ENCODE data around the gene NR2F2. TPM values are rescaled to one million over a fixed set of nuclear protein-coding genes. Genes with fewer than 3 reads are reported as not detected.

Gene NR2F2
- total RNA-seq, 1 donor from 2014 or later = 13.6 TPM

DNA sequence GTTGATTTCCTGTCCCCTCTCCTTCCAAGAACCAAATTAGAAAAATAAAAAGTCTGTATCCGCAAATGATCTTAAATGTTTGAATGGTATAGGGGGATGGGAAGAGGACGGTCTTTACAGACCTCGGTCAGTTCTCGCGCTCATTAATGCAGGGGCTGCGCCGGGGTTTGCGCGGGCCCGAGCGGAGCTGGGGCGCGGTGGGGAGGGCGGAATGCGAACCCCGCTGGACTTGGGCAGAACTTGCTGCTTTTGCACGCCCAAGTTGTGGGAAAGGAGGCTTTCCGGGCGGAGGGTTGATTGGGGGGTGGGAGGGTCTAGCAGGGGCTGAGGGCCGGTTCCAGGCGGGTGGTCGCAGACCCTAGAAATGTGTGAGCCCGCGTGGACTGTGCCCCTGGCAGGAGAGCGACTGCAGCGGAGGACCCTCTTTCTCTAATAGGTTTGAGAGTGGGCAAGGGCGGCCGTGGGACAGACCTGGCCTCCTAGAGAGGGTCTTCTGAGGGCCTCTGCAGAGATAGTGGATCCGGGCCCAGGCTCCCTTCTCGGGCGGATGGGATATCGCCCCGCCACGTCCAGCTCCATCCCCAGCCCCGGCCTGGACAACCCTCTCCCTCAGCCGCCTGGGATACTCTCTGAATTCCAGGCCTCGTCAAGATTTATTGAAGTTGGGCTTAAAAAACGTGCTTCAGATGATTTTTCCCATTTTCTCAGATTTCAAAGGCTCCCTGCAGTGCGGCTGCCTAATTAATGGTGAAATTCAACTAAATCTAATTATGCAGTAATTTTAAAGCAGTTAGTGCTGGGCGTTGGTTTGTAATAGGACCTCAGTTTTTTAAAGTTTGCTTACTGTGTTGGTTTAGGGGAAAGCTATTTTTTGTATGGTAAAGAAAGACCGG lies 11.3 kb downstream of the NR2F2 start:
- DNase-seq (ENCODE audit: low read depth in 2 of 2) = peak in 1 of 2 donors; percentile 50

DNA sequence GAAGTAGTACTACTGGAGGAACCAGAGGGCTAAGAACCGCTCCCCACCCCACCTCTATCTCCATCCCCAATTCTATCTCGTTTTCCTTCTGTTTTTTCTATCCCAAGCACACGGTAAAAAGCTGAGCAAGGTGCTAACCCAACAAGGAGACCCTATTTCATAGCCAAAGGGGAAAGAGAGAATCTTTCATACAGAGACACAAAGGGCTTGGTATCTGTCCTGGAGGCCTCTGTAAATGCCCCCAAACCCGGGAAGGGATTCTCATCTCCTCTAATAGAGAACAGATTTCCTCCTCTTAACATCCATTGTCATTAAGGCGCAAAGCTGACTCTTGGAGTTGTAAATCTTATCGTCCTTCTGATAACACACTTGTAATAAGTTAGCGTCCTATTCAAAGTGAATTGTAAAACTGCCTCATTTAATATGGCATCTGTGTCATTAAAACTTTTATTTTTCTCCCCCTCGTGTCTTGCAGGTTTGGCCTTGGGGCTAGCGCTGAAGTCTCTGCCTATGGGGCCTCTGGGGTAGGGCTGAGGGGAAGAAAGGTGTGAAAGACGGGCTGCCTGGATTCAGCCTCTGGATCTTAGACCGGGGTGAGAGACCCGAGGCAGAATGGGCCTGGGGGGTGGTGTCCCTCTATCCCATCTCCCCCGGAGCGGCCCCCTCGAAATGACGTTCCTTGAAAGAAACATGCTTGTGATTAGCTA lies 12.1 kb downstream of the NR2F2 start:
- peak in 1 of 2 donors; percentile 27 for DNase-seq (ENCODE audit: low read depth in 2 of 2)

DNA sequence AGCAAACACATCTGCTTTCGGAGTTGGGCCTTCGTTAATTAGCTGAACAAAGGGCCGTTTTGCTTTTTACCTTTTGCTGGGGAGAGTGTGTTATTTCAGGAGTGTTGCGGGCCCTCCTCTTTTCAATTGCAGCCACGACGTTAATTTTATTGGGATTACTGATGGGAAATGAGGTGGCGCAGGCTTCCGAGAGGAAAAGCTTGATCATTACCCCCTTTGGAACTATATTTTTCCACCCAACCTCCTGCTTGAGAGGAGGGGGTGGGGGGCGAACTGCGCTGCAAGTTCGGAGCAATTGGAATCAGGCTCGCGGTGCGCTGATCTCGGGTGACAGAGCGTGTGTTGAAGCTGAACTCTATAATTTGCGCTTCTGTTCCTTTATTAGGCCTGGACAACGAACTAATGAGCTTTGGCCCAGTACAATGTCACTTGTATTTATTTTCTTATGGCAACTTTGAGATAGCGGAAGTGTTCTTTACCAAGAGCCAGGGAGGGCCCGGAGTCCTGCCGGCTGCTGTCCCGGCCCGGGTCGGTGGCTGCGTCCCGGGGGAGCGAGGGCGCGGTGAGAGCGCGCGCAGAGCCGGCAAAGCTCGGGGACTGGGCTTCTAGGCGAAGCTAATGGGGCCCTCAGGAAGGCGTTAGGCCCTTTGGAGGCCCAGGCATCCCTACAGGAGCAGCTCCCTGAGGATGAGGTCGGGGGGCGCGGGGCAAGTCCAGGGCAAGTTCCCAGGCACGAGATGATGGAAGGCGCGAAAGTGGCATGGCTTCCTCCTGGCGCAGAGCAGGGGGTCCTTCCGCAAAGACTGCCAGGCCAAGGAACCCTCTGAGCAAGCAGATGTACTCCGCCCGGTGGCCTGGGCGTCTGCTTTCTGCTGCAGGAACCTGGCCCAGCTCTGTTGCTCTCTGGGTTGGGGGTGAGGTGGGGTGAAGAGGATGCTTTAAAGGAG lies 12.9 kb downstream of the NR2F2 start:
- peak in 1 of 2 donors; percentile 78 for DNase-seq (ENCODE audit: low read depth in 2 of 2)

DNA sequence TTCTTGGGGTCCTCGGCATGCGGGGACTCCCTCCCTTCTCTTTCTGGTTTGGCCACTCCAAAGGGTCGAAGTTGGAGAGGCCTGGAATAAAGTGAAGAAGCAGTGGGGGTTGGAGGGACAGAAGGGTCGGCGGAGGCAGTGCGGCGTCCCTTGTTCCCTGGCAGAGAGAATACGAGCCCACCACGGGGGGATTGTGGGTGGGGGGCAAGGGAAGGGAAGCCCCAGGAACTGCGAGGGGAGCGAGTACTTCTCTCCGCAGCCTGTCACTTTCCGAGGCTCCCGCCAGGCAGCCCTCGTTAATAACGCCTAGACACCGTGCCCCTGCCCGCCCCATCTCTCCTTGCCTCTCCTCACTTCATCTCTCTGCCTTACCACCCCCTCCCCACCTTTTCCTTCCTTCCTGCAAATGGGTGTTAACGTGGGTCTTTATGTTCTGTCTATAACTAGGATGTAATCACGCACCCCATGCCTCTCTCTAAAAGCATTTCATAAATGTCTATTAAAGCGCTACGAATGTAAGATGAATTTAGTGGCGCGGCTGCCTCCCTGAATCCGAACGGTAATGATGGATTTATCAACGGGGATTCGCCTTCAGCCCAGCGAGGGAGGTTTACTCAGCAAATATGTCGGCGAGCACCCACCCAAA lies 13.7 kb downstream of the NR2F2 start:
- DNase-seq (ENCODE audit: low read depth in 2 of 2) = peak in 1 of 2 donors; percentile 39

DNA sequence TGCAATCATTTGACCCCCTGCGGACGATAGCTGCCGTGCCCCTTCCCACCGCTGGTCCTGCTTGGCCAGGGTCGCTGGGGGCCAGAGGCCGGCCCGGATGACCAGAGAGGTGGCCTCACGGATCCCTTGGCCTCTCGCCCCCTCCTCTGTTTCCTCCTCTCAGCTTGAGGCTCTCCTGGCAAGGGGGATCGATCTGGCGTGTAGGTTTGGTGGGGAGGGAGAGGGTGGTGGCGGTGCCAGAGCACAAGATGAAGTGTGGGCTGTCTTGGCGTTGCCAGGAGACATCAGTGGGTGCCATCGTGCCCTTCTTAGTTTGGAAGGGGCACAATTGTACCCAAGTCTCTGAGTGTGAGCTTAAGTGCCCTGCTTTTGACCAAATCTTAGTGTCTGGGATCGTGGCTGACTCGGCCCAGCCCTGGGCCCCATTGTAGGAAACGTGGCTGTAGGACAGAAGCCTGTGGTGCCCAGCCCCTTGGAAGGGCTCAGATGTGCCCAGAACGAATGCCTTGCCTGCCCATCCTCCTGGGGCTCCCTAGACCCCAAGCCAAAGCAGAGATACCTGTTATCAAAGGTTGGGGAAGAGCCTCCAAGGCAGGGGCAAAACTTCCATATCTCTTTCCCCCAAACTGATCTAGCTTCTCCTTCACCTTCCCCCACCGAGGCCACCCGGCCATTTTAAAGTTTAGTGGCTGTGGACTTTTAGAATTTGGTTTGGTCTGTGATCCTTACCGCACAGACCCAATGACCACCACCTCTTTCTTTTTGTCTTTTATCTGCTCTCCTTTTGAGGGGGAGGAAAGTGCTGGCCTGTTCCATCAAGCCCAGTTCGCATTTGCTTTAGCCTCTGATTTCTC lies 14.4 kb downstream of the NR2F2 start:
- peak in 1 of 2 donors; percentile 53 for DNase-seq (ENCODE audit: low read depth in 2 of 2)

DNA sequence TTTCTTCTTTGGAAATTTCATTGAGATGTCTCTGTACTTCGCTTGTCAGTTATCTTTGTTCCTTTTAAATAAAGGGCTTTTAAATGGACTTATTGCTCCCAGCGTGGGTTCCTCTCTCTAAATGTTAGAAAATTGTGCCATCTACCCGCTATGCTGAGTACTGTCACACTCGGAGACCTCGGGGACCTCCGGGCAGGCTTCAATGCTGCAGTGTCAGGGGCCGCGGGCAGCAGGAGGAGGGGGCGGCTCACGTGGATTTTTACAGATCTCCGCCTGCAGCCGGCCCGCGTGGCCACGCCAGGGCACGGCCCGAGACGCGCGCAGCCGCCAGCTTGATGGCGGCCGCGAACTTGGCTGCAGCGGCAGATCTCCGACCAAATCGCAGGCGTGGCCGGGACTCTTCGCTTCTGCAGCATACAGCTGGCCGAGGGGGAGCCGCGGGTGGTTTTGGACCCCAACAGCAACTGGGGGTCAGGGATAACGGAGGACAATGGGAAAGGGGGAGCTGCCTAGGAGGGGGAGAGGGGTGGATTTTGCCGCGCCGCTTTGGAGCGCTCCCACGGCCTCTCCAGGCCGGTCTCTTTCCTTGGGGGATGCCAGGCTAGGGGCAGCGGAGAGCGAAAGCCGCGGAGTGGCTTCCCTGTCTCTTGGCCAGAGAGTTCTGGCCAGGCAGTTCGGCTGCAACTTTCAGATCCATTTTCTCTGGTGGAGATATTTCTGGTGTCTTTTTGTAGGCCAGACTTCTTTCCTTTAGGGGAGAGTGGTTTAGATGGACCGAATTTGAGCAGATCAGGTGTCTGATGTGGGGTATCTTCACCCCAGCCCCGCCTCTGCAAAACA lies 15.3 kb downstream of the NR2F2 start:
- DNase-seq (ENCODE audit: low read depth in 2 of 2) = peak; percentile 85 to 87

DNA sequence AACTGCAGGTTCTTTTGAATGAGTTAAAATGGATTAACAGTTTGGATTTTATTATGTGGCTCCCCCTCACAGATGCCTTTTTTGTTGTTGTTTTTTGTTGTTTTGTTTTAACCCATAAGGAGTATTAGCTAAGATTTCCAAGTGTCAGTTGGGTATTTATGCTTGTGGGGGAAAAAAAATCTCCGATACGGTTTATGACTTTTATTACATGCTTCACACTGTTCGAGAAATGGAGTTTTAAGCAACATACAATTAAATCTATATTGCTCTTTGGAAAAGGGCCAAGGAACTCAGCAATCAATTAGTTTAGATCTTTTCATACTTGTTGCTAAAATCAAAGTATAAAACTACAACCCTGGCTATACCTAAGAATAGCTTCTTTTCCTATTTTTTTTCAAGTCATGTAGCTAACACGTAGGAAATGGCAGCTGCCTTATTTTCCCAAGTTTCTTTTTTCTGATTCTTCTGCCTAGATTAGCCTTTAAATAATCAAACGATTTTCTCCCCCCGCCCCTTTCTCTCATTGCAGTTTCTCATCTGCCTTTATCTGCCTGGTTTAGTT lies 16.0 kb downstream of the NR2F2 start:
- peak in 1 of 2 donors; percentile 32 for DNase-seq (ENCODE audit: low read depth in 2 of 2)

DNA sequence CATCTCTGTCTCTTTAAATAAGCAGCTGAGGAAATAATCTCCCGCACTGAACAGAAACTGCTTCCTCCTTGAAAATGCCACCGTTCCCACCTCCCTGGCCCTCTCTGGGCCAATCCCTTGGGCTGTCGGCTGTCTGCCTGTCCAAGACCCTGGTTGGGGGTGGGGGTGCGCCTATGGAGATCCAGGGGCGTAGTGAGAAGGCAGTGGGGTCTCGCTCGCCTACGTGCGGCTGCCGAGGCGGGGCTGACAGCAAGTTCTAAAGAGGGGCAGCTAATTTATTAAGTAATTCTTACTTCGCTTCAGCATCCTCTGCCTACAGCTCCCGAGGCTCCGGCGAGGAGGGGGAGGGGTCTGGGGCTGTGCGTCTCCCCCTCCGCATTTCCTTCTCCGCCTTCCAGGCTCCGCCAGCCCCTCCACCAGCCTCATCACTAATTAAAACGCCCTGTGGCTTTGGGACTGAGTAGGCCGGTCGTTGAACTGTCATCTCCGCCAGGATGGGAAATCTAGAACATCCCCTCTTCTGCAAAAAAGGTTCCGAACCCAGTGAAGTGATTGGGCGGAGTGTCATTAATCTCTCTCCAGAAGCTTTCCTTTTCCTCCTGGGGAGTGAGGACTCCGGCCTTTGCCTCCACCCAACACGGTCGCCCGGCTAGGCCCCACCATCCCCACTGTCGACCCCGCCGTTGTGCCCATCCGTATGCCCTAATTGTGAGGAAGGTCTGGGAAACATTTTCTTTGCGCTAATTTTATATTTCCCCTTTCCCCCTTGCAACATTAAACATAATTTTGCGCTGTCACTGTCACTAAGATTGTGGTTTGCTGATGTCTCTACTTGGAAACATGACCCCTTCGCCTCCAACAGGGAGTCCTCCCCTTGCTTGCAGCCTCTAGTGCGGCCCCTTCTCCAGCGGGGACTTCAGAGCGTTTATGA lies 16.9 kb downstream of the NR2F2 start:
- DNase-seq (ENCODE audit: low read depth in 2 of 2) = peak in 1 of 2 donors; percentile 85

DNA sequence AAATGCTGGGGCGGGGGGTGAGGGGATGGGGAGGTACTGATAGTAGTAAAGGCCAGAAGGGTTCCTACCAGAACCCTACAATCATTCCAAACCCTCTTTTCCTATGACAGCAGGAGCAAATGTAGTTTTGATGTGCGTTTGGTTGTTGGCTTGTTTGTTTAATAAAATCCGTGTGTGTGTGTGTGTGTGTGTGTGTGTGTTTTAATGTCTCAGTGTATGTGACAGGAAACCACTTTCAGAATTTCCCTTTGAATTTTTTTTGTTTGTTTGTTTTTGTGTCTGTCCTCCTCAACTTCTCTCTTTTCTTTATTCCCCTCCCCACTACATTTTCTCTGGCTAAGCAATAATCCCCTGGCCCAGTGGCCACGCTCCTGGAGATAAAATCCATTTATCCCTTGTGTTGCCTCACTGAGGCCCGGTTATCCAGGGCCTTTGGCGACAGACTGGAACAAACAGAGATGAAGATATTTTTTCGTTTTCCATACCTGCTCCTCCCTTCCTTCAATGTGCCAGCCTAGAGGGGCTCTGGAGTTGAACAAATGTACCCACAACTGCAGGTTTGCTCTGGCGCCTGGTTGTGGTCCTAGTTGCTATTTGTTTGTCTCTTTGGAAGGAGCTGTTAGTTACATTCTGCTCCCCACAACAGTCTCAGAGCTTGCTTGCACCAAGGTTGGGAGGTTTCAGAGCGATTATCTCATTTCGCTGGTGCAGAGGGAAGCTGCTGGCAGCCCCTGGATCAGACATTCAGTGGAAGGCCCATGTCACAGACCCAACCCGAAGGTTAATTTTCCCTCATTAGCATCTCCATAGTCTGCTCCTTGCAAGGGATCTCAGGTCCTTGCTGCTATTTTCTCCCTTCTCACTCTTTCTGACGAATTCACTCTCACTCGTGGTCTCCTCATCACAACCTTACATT lies 17.9 kb downstream of the NR2F2 start:
- DNase-seq (ENCODE audit: low read depth in 2 of 2) = peak in 1 of 2 donors; percentile 70

DNA sequence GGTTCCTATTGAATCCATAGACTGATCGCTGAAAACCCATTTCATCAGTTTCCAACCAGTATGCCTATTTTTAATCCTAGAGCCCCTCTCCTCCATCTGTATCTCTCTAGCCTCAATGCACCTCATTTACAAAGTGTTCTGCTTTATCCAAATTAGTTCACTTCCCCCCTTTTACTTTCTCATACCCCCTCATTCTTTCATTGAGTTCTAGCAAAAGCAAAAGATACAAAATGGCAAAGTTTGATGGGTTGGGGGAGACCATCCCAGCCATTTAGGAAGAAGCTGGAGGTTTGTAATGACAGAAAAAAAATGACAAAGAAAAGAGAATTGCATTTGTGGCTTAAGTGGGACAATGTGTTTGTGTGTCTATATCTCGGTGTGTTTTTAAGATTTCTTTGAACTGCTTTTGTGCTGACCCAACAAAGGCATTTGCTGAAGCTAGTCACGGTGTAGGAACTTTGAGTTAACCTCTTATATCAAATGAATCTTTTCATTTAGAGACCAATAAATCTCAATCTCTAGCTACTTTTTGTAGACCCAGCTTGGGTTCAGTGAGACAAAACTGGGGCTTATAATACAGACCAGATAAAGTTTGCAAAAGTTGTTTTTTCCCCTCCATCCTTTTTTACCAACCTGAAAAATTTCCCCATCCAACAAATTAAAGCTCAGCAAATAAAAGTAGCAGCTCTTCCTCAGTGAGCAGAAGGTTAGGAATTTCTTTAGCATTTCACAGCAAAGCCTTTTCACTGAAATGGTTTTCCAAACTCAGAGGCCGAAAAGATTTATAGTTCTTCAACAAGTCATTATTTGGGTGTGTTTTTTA lies 18.7 kb downstream of the NR2F2 start:
- DNase-seq (ENCODE audit: low read depth in 2 of 2) = peak in 1 of 2 donors; percentile 27

DNA sequence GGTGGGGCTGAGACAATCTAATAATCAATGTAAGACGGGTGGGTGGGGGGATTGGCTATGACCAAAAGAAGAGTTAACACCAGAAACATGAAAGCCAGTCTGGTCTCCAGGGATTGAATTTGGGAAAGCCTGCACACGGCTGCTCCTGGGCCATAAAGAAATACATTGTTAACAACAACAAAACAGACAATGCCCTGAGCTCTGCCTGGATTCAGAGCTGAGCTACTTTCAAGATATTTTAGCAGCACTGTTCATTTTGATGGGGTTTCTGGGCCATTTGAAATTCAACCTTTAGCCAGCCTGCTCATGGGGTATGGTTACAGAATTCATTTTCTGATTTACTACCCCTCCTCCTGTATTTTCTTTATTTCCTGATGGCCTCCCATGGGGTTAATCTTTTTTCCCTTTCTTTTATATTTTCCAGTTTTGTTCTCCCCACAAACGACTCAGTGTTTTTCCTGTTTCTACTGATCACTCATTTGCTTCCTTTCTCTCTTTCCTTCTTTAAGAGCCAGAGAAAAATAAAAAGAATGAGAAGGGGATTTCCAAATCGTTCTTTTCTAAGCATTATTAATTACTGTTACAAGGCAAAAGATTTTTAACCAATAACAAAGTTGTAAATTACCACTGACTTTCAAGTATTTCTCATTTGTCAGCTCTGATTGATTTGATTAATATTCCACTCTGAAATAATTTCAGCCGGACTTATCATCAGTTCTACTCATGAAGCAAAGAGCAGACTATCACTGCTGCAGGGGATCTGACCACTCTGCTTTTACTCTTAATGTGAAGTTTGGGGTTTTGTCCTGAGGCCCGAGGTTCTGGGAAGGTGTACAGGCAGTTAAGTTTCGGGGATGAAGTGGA lies 19.6 kb downstream of the NR2F2 start:
- peak in 1 of 2 donors; percentile 58 for DNase-seq (ENCODE audit: low read depth in 2 of 2)

DNA sequence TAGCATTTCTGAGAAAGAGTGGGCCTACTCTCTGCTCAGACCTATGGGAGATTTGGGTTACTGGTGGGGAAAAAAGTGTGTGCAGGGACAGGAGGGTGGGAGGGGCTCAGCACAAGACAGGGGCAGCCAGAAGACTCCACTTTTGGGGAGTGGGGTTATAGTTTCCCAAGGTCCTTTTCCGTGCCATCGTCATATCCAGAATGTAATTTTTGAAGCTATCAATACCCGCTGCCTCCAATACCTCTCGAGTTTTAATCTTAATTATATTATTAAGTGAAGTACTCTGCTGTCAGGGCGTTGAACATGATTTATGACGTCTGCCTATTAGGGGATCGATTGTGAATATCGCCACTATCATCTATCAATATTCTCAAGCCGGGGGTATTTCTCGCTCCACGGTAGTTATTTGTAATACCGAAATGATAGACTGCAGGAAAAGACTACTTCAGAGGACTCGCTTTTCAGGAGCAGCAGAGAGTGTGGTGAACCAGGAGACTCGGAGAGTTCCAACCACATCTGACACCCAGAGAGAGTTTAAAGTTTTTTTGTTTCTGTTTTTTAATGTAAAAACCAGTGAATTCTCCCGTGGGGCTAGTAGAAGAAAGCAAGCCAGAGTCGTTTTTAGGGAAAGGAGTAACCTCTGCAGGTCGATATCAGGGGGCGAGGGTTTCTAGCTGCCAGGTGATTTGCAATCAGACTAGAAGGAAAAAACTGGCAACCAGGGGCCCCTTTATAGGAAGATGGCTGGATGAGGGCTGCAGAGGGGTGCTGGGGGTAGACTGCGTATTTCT lies 20.6 kb downstream of the NR2F2 start:
- peak in 1 of 2 donors; percentile 29 for DNase-seq (ENCODE audit: low read depth in 2 of 2)

DNA sequence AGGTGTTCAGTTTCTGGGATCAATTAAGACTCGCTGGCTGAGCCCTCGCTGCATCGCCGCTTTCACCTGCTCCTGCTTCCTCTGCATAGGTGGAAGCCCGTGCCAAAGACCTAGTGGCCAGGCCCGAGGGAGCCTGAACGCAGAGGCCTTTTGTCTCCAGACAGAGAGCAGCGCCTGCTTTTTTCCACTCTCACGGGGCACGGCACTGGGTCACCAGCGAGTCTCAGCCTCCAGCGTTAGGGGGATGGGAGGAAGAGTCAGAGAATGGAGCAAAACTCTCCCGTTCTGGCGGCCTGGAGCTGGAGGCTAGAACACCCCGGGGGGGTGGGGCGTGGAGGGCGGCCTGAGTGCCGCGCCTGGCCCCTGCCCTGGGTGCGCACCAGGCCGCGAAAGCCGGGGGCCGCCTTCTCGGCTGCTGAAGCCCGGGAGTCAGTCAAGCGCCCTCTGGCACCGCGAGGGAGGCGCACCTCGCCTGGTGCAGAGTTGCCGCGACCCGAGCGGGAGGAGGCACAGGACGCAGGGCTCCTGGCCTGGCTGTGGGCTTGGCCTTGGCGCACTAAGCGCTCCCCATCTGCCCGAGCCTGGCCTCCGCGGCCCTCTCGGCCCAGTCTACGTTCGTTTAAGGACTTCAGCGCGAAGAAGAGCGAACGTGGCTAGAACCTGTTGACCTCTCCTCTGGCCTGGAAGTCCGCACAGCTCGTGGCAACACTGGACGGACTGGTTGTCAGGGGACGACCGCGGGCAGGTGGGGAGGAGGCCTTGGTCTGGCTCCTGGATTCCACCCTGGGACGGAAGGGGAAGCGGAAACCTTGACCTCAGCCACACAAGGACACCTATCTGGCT lies 21.5 kb downstream of the NR2F2 start:
- peak in 1 of 2 donors; percentile 69 for DNase-seq (ENCODE audit: low read depth in 2 of 2)
